Midbrain (tissue), 1 donor: ENCODE results near the gene CLEC1B.
"Not testable (repeated sequence)": the region's sequence is repeated elsewhere in the genome, so short reads cannot be mapped to it uniquely, and the experiment has no call there.

ENCODE experiments used
- DNase-seq: peaks from one replicate; lab custom pipeline; 2025; lab: John Stamatoyannopoulos, UW

Gene CLEC1B

DNA sequence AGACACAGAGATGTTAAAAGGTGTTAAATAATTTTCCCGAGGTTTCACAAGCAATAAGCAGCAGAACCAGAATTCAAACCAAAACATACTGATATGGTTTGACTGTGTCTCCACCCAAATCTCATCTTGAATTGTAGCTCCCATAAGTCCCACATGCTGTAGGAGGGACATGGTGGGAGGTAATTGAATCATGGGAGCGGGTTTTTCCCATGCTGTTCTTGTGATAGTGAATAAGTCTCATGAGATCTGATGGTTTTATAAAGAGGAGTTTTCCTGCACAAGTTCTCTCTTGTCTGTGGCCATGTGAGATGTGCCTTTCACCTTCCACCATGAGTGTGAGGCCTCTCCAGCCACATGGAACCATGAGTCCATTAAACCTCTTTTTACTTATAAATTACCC lies 24.2 kb downstream of the CLEC1B start:
- DNase-seq, result not testable (repeated sequence)

DNA sequence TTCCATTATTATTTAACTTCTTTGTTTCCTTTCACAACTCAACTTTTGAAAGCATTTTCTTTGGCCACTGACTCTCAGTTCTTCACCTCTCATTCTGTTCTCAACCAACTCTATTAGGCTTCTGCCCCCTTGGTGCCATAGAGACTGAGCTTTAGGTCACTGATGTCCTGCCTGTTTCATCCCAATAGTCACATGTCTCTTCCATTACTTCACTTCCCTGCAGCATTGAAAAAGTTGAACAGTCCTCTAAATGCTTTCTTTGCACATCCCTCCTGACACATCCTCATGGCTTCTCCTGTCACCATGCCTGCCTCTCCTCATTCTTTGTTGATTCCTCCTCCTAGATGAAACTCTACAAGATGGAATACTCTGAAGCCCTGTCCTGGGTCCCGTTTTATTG lies 25.0 kb downstream of the CLEC1B start:
- DNase-seq, result no peak

GRCh38 chr12:9971181-9971580 lies 27.7 kb downstream of the CLEC1B start, which contains the start of gene CLEC12A:
Gene CLEC12A, plus strand, starts transcription at chr12:9971409. Its CDS starts 188 bp downstream, at chr12:9971597.
- no peak for DNase-seq

- DNase-seq, result no peak
Measured at GRCh38 chr12:9969673-9970072, 29.2 kb downstream of the CLEC1B start.

DNA sequence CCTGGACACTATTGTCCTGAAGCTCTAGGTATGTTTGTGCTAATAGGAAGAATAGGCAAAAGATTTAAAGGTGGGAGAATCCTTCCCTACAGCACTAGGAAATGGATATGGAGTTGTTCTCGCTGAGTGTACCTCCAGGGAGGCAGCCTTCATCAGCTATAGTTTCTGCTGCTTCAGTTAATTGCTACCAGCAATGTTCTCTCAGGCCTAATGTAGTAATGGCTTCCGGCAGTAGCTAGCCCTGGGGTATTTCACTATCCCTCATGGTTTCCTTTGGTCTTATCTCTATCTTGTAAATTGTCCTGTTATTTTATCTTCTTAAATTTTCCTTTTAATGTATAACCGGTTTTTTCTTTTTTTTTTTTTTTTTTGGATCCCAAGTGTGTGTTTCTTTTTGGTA lies 37.0 kb downstream of the CLEC1B start:
- no peak for DNase-seq

- no peak for DNase-seq
Measured at GRCh38 chr12:9961106-9961505, 37.8 kb downstream of the CLEC1B start.

- DNase-seq, result no peak
Measured at GRCh38 chr12:9960590-9960989, 38.3 kb downstream of the CLEC1B start.

DNA sequence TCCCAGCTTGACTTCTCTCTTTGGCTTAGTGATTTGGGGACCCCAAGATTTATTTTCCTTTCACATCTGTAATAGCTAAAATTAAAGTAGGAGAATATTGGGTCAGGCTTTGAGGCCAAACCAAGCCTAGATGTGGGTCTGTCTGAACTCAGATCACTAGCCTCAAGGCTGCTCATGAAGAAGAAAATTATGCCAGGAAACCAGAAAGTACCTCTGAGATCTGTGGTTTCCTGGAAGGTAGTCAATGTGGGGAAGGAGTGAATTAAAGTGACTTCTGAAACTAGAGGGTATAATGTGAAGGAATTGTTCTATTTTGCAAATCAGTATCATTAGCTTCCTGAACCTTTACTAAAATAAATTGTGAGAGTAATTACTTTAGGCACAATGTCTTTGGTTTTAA lies 41.1 kb downstream of the CLEC1B start:
- DNase-seq, result no peak

DNA sequence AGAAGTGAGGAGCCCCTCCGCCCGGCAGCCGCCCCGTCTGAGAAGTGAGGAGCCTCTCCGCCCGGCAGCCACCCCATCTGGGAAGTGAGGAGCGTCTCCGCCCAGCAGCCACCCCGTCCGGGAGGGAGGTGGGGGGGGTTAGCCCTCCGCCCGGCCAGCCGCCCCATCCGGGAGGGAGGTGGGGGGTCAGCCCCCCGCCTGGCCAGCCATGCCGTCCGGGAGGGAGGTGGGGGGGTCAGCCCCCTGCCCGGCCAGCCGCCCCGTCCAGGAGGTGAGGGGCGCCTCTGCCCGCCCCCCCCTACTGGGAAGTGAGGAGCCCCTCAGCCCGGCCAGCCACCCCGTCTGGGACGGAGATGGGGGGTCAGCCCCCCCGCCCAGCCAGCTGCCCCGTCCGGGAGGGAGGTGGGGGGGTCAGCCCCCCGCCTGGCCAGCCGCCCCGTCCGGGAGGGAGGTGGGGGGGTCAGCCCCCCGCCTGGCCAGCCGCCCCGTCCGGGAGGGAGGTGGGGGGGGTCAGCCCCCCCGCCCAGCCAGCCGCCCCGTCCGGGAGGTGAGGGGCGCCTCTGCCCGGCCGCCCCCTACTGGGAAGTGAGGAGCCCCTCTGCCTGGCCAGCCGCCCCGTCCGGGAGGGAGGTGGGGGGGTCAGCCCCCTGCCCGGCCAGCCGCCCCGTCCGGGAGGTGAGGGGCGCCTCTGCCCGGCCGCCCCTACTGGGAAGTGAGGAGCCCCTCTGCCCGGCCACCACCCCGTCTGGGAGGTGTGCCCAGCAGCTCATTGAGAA lies 45.8 kb downstream of the CLEC1B start:
- DNase-seq, result not testable (repeated sequence)

- DNase-seq, result no peak
Measured at GRCh38 chr12:9951026-9951675, 47.8 kb downstream of the CLEC1B start.

- DNase-seq, result no peak
Measured at GRCh38 chr12:9948606-9949296, 50.2 kb downstream of the CLEC1B start.

DNA sequence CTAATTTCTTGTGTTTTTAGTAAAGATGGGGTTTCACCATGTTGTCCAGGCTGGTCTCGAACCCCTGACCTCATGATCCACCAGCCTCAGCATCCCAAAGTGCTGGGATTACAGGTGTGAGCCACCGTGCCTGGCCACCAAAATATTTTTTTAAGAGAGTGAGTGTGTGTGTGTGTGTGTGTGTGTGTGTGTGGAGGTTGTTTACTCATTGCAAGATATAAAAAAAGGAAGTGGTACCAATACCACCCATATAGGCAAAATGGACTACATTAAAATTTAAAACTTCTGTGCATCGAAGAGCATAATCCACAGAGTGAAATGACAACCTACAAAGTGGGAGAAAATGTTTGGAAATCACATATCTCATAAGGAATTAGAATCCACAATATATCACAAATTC lies 51.2 kb downstream of the CLEC1B start:
- DNase-seq, result no peak

- no peak for DNase-seq
Measured at GRCh38 chr12:9944391-9944790, 54.5 kb downstream of the CLEC1B start.

GRCh38 chr12:9943240-9943639 lies 55.7 kb downstream of the CLEC1B start:
- peak; percentile 18 for DNase-seq
